CD4-positive, alpha-beta T cell treated with Interleukin-2 at 100 ng/mL for 4 hours (primary cell): ENCODE measurements around the gene FEZF1.

Experiments used
- DNase-seq: peaks from one replicate; pipeline ENCODE4 v3.0.0-alpha.2; 2020; ENCODE audit warnings: low spot score

The FEZF1 gene

GRCh38 chr7:122268101-122268500 is 36.4 kb downstream of the FEZF1 start:
- no peak for DNase-seq

GRCh38 chr7:122262246-122262645 is 42.3 kb downstream of the FEZF1 start:
- DNase-seq: no peak

- DNase-seq: no peak
Measured at GRCh38 chr7:122261442-122261841, 43.1 kb downstream of the FEZF1 start.

- no peak for DNase-seq
Measured at GRCh38 chr7:122261016-122261415, 43.5 kb downstream of the FEZF1 start.

- no peak for DNase-seq
Measured at GRCh38 chr7:122260336-122260735, 44.2 kb downstream of the FEZF1 start.

- no peak for DNase-seq
Measured at GRCh38 chr7:122258971-122259370, 45.6 kb downstream of the FEZF1 start.

GRCh38 chr7:122257056-122257455 is 47.5 kb downstream of the FEZF1 start:
- DNase-seq: no peak

GRCh38 chr7:122256046-122256445 is 48.5 kb downstream of the FEZF1 start:
- no peak for DNase-seq

- DNase-seq: no peak
Measured at GRCh38 chr7:122255454-122255853, 49.1 kb downstream of the FEZF1 start.
